ENCODE results near the gene NEGR1. TPM values are rescaled to one million over a fixed set of nuclear protein-coding genes. Genes with fewer than 3 reads are reported as not detected.

NEGR1 gene
- total RNA-seq, 1 experiment from 2014 or later = 0.44 TPM

DNA sequence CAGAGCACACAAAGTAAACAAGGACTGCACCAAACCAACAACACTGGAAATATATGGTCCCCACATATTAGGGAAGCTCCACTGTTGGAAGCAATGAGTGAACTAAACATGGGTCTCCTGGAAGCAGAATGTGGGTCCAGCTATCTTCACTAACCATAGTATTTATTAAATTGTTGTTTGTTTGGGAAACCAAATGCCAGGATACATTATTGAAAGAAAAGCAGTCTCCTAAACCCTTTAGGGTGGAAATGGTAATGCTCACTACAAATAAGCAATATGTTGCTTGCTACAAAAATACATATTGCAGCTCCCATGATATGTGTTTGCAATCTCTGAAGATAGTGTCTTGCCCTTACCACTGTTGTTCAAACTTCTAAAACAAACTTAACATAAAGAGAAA, 2.2 kb downstream of the NEGR1 start:
- H3K4me2 ChIP-seq = no peak overlapping the region
- TF ChIP-seq EZH2 (IDR thresholded peaks at IDR 0.05; ENCODE audit: low read depth) = no peak
- TF ChIP-seq, protein P1, sequence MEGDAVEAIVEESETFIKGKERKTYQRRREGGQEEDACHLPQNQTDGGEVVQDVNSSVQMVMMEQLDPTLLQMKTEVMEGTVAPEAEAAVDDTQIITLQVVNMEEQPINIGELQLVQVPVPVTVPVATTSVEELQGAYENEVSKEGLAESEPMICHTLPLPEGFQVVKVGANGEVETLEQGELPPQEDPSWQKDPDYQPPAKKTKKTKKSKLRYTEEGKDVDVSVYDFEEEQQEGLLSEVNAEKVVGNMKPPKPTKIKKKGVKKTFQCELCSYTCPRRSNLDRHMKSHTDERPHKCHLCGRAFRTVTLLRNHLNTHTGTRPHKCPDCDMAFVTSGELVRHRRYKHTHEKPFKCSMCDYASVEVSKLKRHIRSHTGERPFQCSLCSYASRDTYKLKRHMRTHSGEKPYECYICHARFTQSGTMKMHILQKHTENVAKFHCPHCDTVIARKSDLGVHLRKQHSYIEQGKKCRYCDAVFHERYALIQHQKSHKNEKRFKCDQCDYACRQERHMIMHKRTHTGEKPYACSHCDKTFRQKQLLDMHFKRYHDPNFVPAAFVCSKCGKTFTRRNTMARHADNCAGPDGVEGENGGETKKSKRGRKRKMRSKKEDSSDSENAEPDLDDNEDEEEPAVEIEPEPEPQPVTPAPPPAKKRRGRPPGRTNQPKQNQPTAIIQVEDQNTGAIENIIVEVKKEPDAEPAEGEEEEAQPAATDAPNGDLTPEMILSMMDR (conservative IDR thresholded peaks at IDR 0.05) = no peak
- ChIA-PET POLR2A (ENCODE audit: unreplicated experiment) (no interaction called here), CTCF (no interaction called here)
- intact Hi-C loops (cut with micrococcal nuclease; ENCODE audit: unreplicated experiment) = no loop called here
- no peak overlapping the region for H3K27ac ChIP-seq
- no peaks in the 10 kb centered on the region for H3K27me3 ChIP-seq (ENCODE audit: insufficient read depth, low read depth)
- H3K36me3 ChIP-seq (ENCODE audit: low read depth) = no peaks in the 10 kb centered on the region
- H3F3A ChIP-seq (ENCODE audit: insufficient read depth, low read depth) = peaks cover 20% of the 10 kb centered on the region
- no peaks in the 10 kb centered on the region for H3K79me2 ChIP-seq (ENCODE audit: low read depth)
- H3K9me3 ChIP-seq (ENCODE audit: insufficient read depth, low read depth) = no peaks in the 10 kb centered on the region
- H3K4me3 ChIP-seq = no peak overlapping the region
- no peak for DNase-seq
- H3K9me2 ChIP-seq (ENCODE audit: insufficient read depth) = no peaks in the 10 kb centered on the region
- H4K20me1 ChIP-seq (ENCODE audit: insufficient read depth) = no peaks in the 10 kb centered on the region
- H2AFZ ChIP-seq = no peak overlapping the region
- no TSS peak for BruUV-seq (replicated peaks)
- peaks cover 4% of the 10 kb centered on the region for H3K4me1 ChIP-seq (replicated peaks; ENCODE audit: insufficient read depth)

DNA sequence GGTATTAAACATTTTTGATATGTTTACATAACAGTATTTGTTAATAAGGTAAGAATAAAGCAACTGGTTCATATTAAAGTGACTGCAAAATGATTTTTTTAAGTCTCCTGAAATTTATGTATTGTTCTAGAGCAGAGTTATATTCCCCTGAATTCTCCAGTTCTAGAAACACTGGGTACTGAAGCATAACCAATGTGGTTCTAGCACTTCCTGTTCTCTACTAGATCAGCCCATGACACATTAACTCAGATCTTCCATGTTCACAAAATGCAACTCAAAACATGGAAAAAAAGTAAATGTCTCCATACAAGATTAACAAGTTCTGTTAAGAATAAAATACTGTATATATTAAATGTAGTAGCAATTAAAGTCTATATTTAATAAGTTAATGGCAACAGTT, 3.9 kb downstream of the NEGR1 start:
- Histone ChIP-seq H2AFZ (no peak overlapping the region), H3K27ac (no peak overlapping the region), H3K79me2 (ENCODE audit: low read depth) (no peaks in the 10 kb centered on the region), H3K9me3 (ENCODE audit: insufficient read depth, low read depth) (no peaks in the 10 kb centered on the region), H3K4me1 (replicated peaks; ENCODE audit: insufficient read depth) (no peaks in the 10 kb centered on the region), H3K4me3 (no peak overlapping the region), H3K4me2 (no peak overlapping the region), H4K20me1 (ENCODE audit: insufficient read depth) (no peaks in the 10 kb centered on the region), H3F3A (ENCODE audit: insufficient read depth, low read depth) (peaks cover 6% of the 10 kb centered on the region; the same call in 1 of the 2 replicates), H3K27me3 (ENCODE audit: insufficient read depth, low read depth) (no peaks in the 10 kb centered on the region), H3K36me3 (ENCODE audit: low read depth) (no peaks in the 10 kb centered on the region), H3K9me2 (ENCODE audit: insufficient read depth) (no peaks in the 10 kb centered on the region)
- CTCF ChIA-PET = no interaction called here
- POLR2A ChIA-PET (ENCODE audit: unreplicated experiment) = no interaction called here
- intact Hi-C loops (cut with micrococcal nuclease; ENCODE audit: unreplicated experiment) = no loop called here
- TF ChIP-seq EZH2 (IDR thresholded peaks at IDR 0.05; ENCODE audit: low read depth) = no peak
- TF ChIP-seq, protein P1 (conservative IDR thresholded peaks at IDR 0.05) = no peak
- BruUV-seq (replicated peaks) = no TSS peak
- no peak for DNase-seq

DNA sequence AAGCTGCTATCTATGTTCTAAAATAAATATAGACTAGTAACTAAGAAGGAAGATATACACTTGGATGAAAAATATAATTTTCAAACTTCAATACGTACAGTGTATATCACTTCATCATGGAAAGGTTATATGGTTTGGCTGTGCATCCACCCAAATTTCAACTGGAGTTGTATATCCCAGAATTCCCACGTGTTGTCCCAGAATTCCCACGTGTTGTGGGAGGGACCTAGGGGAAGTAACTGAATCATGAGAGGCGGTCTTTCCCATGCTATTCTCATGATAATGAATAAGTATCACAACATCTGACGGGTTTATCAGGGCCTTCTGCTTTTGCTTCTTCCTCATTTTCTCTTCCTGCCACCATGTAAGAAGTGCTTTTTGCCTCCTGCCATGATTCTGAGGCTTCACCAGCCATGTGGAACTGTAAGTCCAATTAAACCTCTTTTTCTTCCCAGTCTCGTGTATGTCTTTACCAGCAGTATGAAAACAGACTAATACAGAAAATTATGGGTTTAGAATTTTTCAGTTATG, 10.7 kb downstream of the NEGR1 start:
- intact Hi-C loops (cut with micrococcal nuclease; ENCODE audit: unreplicated experiment) = no loop called here
- TF ChIP-seq, protein P1 (conservative IDR thresholded peaks at IDR 0.05) = no peak
- no peak for TF ChIP-seq EZH2 (IDR thresholded peaks at IDR 0.05; ENCODE audit: low read depth)
- ChIA-PET CTCF (no interaction called here), POLR2A (ENCODE audit: unreplicated experiment) (no interaction called here)
- no peak for DNase-seq
- no peak overlapping the region for H3K4me2 ChIP-seq
- H3K4me1 ChIP-seq (replicated peaks; ENCODE audit: insufficient read depth) = no peaks in the 10 kb centered on the region
- no peak overlapping the region for H3K27ac ChIP-seq
- no peaks in the 10 kb centered on the region for H3K9me3 ChIP-seq (ENCODE audit: insufficient read depth, low read depth)
- no peaks in the 10 kb centered on the region for H3K27me3 ChIP-seq (ENCODE audit: insufficient read depth, low read depth)
- H3K4me3 ChIP-seq = no peak overlapping the region
- H3K36me3 ChIP-seq (ENCODE audit: low read depth) = no peaks in the 10 kb centered on the region
- H2AFZ ChIP-seq = no peak overlapping the region
- no TSS peak for BruUV-seq (replicated peaks)
- H3K79me2 ChIP-seq (ENCODE audit: low read depth) = no peaks in the 10 kb centered on the region
- H3F3A ChIP-seq (ENCODE audit: insufficient read depth, low read depth) = no peaks in the 10 kb centered on the region
- H4K20me1 ChIP-seq (ENCODE audit: insufficient read depth) = no peaks in the 10 kb centered on the region
- H3K9me2 ChIP-seq (ENCODE audit: insufficient read depth) = no peaks in the 10 kb centered on the region

Measured in PC-9 (cell line).